KOPT-K1 (cell line): ENCODE results near the gene PISD.
"Not testable (repeated sequence)": the region's sequence is repeated elsewhere in the genome, so short reads cannot be mapped to it uniquely, and the experiment has no call there.

Experiments
- H3K27ac ChIP-seq: fragments of 200-600 bp; sonication (generic); 2 replicates; pipeline ENCODE4 v1.5.1; 2016; ENCODE audit warnings: antibody characterized with exemption, mild to moderate bottlenecking, low read depth, low read length; ENCODE audit not compliant: poor library complexity, severe bottlenecking
- H3K36me3 ChIP-seq: fragments of 200-600 bp; sonication (generic); 2 replicates; pipeline ENCODE4 v1.5.1; 2017; ENCODE audit warnings: antibody characterized with exemption, mild to moderate bottlenecking, low read length, moderate library complexity; ENCODE audit not compliant: insufficient read depth
- H3K9me3 ChIP-seq: fragments of 200-600 bp; sonication (generic); 2 replicates; pipeline ENCODE4 v1.5.1; 2017; ENCODE audit warnings: antibody characterized with exemption, low read length, mild to moderate bottlenecking; ENCODE audit not compliant: insufficient read depth, poor library complexity, severe bottlenecking

Gene PISD

DNA sequence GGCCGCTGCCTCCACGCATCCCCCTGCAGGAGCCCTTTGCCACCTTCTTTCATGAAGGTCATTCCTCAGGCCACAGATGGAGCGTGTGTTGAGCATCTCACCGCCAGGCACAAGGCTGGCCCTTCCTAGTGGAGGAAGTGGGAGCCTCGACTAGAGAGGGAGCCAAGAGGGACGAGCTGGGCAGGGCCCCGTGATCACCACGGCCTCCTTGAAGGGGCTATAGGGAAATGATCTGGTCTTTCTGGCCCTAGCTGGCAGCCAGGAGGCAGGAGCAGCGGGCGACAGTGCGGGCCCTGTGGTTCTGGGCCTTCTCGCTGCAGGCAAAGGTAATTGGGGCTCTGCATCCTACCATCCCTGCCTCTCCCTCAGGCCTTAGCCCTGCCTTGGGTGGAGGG, 49.1 kb downstream of the PISD start:
- Histone ChIP-seq H3K36me3 (peaks cover 96% of the 10 kb centered on the region), H3K9me3 (no peaks in the 10 kb centered on the region), H3K27ac (no peak overlapping the region)

DNA sequence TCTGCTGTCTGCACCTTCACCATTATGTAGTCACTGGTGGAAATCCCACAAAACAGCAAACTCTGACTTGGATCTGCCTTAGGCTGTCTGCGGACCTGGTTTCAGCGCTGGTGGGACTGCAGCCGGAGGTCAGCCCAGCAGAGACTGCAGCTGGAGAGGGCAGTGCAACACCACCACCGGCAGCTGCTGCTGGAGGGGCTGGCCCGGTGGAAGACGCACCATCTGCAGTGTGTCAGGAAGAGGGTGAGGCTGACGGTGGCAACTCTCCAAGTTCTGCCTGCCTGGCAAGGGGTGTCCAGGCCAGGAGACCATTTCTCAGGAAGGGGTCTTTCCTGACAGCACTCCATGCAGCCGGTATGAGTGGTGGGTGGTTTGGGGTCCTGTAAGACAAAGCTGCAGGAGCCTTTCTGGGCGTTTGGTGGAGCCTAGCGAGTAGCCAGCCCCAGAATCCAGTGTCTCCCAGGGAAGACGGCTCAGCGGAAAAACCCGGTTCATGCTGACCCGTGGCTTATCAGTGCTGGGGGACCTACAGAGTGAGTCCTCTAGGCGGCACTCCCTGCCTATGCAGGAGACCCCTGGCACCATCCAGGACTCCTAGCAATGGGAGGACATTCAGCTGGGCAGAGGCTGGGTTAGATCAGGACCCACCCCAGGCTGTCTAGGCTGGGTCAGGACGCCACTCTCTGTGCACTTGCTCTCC, 50.8 kb downstream of the PISD start:
- Histone ChIP-seq H3K9me3 (no peaks in the 10 kb centered on the region), H3K36me3 (peaks cover 87% of the 10 kb centered on the region), H3K27ac (no peak overlapping the region)

DNA sequence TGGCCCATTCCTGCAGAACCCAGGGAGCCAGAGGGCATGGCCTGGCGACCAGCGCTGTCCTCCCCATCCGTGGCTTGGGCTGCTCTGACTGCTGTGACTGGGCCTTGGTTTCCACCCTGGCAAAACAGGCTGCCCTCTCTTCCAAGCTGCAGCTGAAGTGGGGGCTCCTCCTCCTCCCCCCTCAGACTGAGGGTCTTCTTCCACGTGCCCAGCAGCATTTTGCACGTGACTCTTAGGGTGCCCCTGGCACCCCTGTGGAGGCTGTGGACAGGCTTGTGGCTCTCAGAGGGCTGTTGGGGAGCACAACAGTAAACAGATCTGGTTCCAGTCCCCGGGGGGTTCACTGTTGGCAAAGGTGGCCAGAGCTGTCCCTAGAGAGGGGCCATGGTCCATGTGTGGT, 51.4 kb downstream of the PISD start:
- peaks cover 87% of the 10 kb centered on the region for H3K36me3 ChIP-seq
- no peaks in the 10 kb centered on the region for H3K9me3 ChIP-seq
- no peak overlapping the region for H3K27ac ChIP-seq

DNA sequence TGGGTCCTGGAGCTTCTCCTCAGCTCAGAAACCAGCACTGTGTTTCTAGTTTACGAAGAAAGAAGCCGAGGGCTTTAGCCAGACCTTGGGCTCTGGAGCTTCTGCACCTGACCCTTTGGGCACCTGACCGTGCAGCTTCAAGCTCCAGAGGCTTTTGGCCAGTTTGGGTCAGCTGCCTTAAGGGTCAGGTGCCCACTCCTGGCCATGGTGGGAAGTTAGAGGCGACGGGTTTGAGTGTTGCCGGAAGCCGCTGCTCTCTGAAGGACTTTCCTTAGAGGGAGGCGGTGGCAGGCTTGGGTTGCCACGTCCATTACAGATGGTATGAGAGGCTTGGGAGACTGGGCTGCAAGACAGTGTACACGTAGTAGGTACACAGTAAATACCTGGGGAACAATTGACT, 52.3 kb downstream of the PISD start:
- Histone ChIP-seq H3K27ac (no peak overlapping the region), H3K9me3 (no peaks in the 10 kb centered on the region), H3K36me3 (peaks cover 87% of the 10 kb centered on the region)

DNA sequence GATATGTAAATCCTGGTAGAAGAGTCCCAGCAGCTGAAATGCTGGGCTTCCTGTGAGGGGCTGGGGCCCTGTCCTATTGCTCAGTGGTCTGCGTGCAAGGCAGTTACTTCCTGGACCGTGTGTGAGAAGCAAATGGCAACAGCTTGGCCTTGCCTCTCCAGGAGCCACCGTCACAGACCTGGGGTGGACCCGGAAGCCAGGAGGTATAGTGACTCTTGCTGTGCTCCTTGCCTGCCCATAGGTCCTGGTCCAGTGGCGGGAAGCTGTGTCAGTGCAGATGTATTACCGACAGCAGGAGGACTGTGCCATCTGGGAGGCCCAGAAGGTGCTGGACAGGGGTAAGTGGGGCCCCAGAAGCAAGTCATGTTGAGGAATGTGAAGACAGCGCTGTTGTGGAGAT, 54.3 kb downstream of the PISD start:
- H3K36me3 ChIP-seq: peaks cover 88% of the 10 kb centered on the region

DNA sequence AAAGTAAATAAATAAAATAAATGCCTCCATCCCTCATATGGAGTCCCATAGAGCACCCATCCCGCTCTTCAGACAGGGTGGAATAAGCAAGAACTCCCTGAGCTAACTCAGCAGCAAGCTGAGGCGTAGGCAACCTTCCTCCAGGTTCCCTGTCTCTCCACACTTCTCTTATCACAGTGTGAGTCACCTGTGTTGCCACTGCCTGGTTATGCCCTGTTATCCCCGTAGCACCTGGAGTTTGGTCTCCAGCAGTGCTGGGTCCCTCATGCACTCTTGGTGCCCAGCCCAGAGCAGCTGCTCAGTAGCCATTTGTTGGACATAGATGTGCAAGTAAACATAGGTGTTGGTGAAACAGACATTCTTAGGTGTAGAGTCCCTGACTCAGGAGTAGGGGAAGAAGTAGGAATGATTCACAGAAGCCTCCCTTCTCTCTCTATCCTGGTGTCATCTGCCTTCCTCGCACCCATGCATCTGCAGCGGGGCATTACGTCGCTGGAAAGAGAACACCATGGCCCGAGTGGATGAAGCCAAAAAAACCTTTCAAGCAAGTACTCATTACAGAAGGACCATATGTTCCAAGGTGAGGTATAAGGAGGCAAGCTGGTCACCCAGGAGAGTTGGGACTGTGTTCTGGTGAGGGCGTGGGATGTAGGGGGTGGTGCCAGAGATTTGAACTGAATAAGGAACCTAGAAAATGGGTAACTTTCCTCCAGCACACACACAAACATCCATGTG, 56.0 kb downstream of the PISD start:
- Histone ChIP-seq H3K27ac (no peak overlapping the region), H3K36me3 (peaks cover 89% of the 10 kb centered on the region), H3K9me3 (no peaks in the 10 kb centered on the region)

More for the DNA sequence above, 54.3 kb downstream of the PISD start:
- Histone ChIP-seq H3K27ac (no peak overlapping the region), H3K9me3 (no peaks in the 10 kb centered on the region)

DNA sequence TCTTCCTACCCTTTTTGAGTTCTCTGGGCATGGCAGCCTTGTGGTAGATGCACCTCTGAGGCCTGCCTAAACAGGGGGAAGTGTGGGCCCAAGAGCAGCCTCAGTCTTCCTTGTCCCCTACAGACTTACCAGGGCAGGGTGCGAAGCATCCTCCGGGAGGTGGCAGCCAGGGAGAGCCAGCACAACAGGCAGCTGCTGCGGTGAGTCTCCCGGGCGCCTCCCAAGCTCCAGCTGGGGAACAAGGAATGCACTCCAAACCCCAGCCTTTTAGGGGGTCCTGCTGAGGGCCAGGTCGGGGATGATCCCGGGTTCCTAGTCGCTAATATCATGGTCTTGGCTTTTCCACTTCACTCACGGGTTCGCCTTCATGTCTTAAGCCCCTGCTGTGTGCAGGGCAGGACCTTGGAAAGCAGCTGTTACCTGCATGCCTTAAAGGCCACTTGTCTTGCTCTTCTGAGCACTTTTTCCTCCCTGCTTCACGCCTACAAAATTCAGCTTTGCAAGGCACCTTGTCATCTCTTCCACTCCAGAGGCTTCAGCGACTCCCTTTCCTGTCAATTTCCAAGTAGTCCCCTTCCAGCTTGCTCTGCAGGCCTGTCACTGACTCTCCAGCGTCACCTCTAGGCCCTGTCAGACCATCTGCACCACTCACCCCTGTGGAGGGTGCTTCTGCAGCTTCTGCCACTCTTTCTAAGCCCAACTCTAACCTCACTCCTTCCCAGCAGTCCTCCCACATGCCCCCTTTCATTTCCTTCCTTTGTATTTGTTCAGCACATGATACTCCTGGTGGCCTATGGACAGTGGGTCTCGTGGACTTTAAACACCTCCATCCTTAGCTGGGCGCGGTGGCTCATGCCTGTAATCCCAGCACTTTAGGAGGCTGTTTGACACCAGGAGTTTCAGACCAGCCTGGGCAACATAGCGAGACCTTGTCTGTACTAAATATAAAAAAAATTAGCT, 57.0 kb downstream of the PISD start:
- Histone ChIP-seq H3K36me3 (peaks cover 88% of the 10 kb centered on the region), H3K9me3 (no peaks in the 10 kb centered on the region), H3K27ac (no peak overlapping the region)

DNA sequence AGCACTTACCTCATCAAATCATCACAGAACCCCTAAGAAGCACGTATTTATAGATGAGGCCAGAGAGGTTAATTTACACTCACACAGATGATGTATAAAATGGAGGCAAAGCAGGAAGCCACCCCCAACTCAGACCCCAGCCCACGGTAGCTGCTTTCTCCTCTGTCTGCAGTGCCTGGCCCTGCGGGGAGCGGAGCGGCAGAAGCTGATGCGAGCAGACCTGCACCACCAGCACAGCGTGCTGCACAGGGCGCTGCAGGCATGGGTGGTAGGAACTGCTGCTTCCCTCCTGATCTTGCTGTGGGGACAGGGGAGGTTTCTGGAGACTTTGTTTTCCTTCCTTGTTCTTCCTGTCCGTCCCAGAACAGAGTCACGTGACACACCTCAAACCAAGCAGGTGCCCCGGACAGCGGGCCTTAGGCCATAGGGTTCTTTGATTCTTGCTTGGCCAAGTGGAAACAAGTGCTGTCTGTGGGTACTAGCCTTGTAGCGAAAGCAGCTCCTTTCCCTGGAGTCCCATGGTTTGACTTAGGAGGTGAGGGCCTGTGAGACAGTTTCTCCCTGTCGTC, 57.8 kb downstream of the PISD start:
- Histone ChIP-seq H3K36me3 (peaks cover 82% of the 10 kb centered on the region), H3K9me3 (no peaks in the 10 kb centered on the region), H3K27ac (no peak overlapping the region)

DNA sequence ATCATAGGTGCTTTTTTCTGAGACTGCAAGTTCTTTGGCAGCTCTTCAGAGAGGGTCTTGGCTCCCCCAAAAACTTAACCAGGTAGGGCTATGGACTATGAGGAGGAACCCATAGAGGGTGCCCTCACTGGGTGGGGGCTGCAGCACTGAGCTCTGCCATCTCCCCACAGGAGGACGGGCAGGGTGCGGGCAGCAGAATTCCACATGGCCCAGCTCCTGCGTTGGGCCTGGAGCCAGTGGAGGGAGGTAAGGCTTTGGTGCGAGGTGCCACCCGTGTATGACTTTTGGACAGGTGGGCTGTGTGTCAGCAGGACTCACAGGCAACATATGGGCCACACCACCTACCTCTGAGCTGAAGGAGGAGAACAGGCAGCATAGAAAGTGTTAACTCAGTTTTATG, 58.4 kb downstream of the PISD start:
- no peak overlapping the region for H3K27ac ChIP-seq
- peaks cover 79% of the 10 kb centered on the region for H3K36me3 ChIP-seq
- H3K9me3 ChIP-seq: no peaks in the 10 kb centered on the region

DNA sequence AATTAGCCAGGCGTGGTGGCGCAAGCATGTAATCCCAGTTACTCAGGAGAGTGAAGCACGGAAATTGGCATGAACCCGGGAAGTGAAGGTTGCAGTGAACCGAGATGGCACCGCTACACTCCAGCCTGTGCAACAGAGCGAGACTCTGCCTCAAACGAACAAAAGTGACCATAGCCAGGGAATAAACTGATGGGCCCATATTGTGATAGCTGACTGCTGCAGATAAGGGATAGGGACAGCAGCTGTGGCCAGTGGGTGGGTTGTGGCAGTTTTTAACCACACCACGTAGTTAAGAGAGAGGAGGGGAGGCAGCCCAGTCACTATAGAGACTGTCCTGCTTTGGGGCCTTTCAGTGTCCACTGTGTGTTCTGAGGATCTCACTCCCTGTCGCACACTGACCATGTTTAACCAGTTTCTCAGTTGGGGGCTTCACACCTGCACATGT, 58.9 kb downstream of the PISD start:
- no peaks in the 10 kb centered on the region for H3K9me3 ChIP-seq
- peaks cover 74% of the 10 kb centered on the region for H3K36me3 ChIP-seq
- no peak overlapping the region for H3K27ac ChIP-seq

DNA sequence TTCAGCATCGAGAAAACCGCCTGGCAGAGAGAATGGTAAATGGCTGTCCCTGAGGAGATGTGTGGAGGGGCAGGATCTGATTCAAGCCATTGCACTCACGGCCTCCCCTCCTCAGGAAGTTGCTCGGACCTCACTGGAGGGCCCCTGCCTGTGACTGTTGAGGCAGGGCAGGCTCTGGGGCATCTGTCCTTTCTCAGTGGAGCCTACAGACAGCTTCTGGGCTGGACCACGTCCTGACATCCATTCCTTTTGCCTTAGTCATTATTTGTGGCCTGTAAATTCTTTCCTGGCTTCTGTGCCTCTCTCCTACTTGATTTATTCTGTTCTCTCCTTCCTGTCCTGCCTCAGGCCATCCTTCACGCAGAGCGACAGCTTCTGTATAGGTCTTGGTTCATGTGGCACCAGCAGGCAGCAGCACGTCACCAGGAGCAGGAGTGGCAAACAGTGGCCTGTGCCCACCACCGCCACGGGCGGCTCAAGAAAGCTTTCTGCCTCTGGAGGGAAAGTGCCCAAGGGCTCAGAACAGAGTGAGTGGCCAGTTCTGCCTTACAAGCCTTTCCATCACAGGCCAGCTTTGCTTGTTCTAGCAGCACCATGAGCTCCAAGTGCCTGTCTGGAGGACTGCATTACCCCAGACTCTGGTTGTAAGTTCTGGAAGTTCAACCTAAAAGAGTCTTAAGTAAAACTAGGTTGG, 59.6 kb downstream of the PISD start:
- Histone ChIP-seq H3K36me3 (peaks cover 68% of the 10 kb centered on the region), H3K27ac (no peak overlapping the region), H3K9me3 (no peaks in the 10 kb centered on the region)

DNA sequence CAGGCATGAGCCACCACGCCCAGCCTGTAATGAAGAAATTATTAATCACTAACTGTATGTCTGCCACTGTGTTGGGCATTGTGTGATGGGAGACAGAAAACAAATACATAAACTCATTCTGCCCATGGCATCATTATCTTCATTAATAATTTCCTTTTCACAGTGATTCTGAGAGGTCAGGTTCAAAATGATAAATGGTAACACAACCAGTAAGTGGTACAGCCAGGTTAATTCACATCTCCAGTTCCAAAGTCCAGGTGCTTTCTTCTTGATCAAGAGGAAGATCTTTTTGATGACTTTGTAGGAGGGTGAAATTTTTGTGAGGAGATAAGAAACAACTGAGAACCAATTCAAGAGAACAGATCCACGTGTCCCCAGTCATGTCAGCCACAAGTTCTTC, 66.7 kb downstream of the PISD start:
- no peaks in the 10 kb centered on the region for H3K9me3 ChIP-seq
- H3K36me3 ChIP-seq: peaks cover 22% of the 10 kb centered on the region
- H3K27ac ChIP-seq: no peak overlapping the region

DNA sequence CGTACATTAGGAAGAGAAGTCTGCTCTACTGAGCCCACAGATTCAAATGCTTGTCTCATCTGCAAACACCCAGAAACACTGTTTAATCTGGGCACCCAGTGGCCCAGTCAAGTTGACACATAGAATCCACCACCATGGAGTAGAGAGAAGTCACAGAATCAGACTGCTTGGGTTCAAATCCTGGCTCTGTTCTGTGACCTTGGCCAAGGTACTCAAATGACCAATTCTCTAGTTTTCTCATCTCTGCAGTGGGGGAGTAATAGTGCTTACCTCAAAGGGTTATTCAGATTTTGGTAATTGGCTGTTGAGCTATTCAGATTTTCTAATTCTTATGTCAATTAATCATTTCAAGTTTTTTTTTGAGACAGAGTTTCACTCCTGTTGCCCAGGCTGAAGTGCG, 71.9 kb downstream of the PISD start:
- H3K27ac ChIP-seq, H3K9me3 ChIP-seq: not testable (repeated sequence)
- peaks cover 47% of the 10 kb centered on the region for H3K36me3 ChIP-seq

DNA sequence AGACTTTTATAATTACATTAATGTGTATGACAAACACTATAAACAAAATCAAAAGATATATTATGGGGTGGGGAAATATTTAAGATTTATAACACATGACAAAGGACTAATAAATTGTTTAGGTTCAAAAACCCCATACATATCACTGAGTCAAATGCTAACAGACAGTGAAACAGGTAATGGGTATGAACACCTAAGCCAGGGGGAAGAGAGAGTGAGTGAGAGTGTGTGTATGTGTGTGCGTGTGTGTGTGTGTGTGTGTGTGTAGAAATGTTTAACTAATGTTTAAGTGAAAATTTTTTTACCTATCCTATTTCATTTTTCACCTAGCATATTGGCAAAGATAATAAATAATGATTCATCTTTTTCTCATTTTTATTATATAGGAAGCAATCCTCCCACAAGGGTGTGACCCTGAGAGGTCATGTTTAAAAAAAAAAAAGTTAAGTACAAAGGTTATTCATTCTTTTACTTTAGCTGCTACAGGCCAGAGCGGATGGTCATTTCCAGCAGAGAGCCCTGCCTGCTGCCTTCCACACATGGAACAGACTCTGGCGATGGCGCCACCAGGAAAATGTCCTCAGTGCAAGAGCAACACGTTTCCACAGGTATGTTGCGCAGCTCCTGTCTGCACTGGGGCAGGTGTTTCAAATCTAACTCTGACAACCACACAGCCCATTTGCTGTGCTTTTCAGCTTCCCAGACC, 72.9 kb downstream of the PISD start:
- peaks cover 55% of the 10 kb centered on the region for H3K36me3 ChIP-seq
- no peak overlapping the region for H3K27ac ChIP-seq
- H3K9me3 ChIP-seq: no peaks in the 10 kb centered on the region
